Gastrocnemius medialis (tissue), 4 donors: ENCODE measurements around the gene INCA1.

Experiments
- POLR2A ChIP-seq, 2 donors: fragments of 450-650 bp; IDR thresholded peaks; one replicate each; pipeline ENCODE4 v1.6.1; 2017; ENCODE audit warnings: antibody characterized with exemption in 2 of 2, mild to moderate bottlenecking in 2 of 2, moderate library complexity in 2 of 2
- TF ChIP-seq, protein P1 (sequence below), 5 experiments: fragments of 450-650 bp in 3 of 5; fragments of 200-600 bp in 2 of 5; sonication (generic) in 2 of 5; IDR thresholded peaks in 4 of 5; conservative IDR thresholded peaks in 1 of 5; 1 replicate in 4 of 5; 2 replicates in 1 of 5; pipeline ENCODE4 v1.5.1; 2016 to 2019; ENCODE audit warnings: antibody characterized with exemption in 5 of 5, mild to moderate bottlenecking in 3 of 5, moderate library complexity in 3 of 5

DNA sequence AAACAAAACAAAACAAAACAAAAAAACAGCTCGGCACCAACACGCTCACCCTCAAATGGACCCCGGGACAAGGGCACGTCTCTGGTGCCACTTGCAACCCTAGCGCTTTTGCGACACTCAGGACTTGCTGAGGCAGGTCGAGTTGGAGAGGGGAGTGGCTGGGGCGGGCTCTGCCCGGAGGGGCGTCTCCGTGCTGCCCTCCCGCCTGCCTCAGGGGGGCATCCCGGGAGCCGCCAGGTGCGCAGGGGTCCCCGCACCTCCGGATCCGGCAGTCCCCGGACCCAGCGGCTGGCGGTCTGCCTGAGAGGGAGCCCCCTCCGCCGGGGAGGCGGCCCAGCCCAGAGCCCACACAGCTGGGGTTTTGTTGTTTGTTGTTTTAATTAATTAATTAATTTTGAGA lies 38.0 kb upstream of the INCA1 start, which contains the start of gene SLC52A1:
- TF ChIP-seq, protein P1, sequence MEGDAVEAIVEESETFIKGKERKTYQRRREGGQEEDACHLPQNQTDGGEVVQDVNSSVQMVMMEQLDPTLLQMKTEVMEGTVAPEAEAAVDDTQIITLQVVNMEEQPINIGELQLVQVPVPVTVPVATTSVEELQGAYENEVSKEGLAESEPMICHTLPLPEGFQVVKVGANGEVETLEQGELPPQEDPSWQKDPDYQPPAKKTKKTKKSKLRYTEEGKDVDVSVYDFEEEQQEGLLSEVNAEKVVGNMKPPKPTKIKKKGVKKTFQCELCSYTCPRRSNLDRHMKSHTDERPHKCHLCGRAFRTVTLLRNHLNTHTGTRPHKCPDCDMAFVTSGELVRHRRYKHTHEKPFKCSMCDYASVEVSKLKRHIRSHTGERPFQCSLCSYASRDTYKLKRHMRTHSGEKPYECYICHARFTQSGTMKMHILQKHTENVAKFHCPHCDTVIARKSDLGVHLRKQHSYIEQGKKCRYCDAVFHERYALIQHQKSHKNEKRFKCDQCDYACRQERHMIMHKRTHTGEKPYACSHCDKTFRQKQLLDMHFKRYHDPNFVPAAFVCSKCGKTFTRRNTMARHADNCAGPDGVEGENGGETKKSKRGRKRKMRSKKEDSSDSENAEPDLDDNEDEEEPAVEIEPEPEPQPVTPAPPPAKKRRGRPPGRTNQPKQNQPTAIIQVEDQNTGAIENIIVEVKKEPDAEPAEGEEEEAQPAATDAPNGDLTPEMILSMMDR (IDR thresholded peaks at IDR 0.05 in 4 of 5, conservative IDR thresholded peaks at IDR 0.05 in 1 of 5), result no peak
- no peak for TF ChIP-seq POLR2A (IDR thresholded peaks at IDR 0.05)
